H1 (cell line): Measurements from ENCODE around the gene MMGT1. TPM values are rescaled to one million over a fixed set of nuclear protein-coding genes. Genes with fewer than 3 reads are reported as not detected.

Experiments
- POU5F1 ChIP-seq: IDR thresholded peaks from 2 replicates; pipeline ENCODE4 v1.6.1; 2011; ENCODE audit warnings: low read depth, mild to moderate bottlenecking, low read length, moderate library complexity
- RFX5 ChIP-seq: IDR thresholded peaks from 2 replicates; pipeline ENCODE4 v1.6.1; 2011; ENCODE audit warnings: low read depth, low read length, improper control_type of control experiment, borderline replicate concordance
- polyA plus RNA-seq, 7 experiments: library from polyadenylated mRNA; depleted of rRNA in 3 of 7; stranded (reverse) in 5 of 7; unstranded in 2 of 7; fragments of >200 nt in 5 of 7; fragments of 200-250 nt in 2 of 7; gene quantifications; 1 replicate in 5 of 7; 2 replicates in 1 of 7; 4 replicates in 1 of 7; pipeline versions ENCODE4 v1.2.1 to v1.2.3, GENCODE V29; 2011 to 2013; ENCODE audit warnings: missing spikeins in 2 of 7, mixed read lengths in 2 of 7
- total RNA-seq: library from RNA; stranded (reverse); fragmentation: NEBNext Ultra II Directional; extraction: Animal tissue kit (Norgen Biotek cat#: 25700); gene quantifications from 2 replicates; pipeline ENCODE4 v1.2.1, GENCODE V29; 2021

The MMGT1 gene
- total and polyA plus RNA-seq, 2 of the 8 experiments (the other 6 are each of a cell fraction or from before 2014, with no cell fraction given), result 10.0 to 20.5 TPM

DNA sequence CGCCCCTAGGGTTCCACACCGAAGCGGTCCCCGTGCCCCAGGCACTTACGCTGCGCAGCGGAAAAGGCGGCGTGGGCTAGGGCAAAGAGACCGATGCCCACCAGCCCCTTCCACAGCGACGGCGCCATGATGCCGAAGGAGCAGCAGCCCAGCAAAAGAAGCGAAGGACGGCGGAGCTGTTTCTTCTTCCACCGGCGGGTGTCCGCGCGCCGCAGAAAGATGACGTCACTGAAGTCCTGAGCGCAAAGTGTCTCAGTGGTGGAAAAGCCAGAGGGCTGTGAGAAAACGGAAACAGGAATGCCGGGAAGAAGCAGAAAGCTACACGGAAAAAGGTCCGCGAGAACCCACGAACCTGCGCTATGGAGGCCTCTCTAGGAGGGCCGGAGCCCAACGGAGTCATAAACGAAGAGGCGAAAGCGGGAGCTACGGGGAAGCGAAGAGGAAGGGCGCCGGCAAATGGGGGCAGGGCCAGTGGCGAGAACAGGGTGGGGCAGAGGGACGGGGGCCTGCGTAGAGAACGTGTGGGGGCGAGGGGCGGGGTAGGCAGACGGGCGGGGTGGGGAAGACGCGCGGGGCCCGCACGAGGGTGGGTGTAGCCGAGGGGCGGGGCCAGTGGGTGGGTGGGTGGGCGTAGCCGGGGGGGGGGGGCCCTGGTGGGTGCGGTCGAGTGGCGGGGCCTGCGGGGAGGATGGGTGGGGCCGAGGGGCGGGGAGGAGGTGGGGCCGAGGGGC is at the start of gene MMGT1 (continued):
- no peak for TF ChIP-seq RFX5
- no peak for TF ChIP-seq POU5F1
